GM06990 (cell line): Measurements from ENCODE around the gene QRFPR.

Experiments used
- DNase-seq: peaks from one replicate; pipeline ENCODE4 v3.0.0-alpha.2; 2011; ENCODE audit not compliant: insufficient read length; ENCODE audit errors: extremely low read depth
- H3K27me3 ChIP-seq: replicated peaks from 2 replicates; pipeline ENCODE4 v1.6.0; 2011; ENCODE audit warnings: low read length; ENCODE audit not compliant: control insufficient read depth, insufficient read depth
- H3K36me3 ChIP-seq: 2 replicates; pipeline ENCODE4 v1.5.1; 2011; ENCODE audit warnings: low read length; ENCODE audit not compliant: control insufficient read depth, insufficient read depth
- H3K4me3 ChIP-seq: replicated peaks from 2 replicates; pipeline ENCODE4 v1.5.1; 2011; ENCODE audit warnings: low read depth, mild to moderate bottlenecking, control low read depth, low read length
- TF ChIP-seq, protein P1 (sequence below): IDR thresholded peaks from 2 replicates; pipeline ENCODE4 v1.5.1; 2011; ENCODE audit warnings: low read length, control low read depth, mild to moderate bottlenecking, inconsistent platforms; ENCODE audit not compliant: insufficient read depth, poor library complexity, severe bottlenecking

Gene QRFPR

GRCh38 chr4:121397941-121398601, 17.3 kb upstream of the QRFPR start:
- H3K27me3 ChIP-seq: no peaks in the 10 kb centered on the region
- no peaks in the 10 kb centered on the region for H3K36me3 ChIP-seq
- no peak overlapping the region for H3K4me3 ChIP-seq
- TF ChIP-seq, protein P1, sequence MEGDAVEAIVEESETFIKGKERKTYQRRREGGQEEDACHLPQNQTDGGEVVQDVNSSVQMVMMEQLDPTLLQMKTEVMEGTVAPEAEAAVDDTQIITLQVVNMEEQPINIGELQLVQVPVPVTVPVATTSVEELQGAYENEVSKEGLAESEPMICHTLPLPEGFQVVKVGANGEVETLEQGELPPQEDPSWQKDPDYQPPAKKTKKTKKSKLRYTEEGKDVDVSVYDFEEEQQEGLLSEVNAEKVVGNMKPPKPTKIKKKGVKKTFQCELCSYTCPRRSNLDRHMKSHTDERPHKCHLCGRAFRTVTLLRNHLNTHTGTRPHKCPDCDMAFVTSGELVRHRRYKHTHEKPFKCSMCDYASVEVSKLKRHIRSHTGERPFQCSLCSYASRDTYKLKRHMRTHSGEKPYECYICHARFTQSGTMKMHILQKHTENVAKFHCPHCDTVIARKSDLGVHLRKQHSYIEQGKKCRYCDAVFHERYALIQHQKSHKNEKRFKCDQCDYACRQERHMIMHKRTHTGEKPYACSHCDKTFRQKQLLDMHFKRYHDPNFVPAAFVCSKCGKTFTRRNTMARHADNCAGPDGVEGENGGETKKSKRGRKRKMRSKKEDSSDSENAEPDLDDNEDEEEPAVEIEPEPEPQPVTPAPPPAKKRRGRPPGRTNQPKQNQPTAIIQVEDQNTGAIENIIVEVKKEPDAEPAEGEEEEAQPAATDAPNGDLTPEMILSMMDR: no peak
- no peak for DNase-seq

DNA sequence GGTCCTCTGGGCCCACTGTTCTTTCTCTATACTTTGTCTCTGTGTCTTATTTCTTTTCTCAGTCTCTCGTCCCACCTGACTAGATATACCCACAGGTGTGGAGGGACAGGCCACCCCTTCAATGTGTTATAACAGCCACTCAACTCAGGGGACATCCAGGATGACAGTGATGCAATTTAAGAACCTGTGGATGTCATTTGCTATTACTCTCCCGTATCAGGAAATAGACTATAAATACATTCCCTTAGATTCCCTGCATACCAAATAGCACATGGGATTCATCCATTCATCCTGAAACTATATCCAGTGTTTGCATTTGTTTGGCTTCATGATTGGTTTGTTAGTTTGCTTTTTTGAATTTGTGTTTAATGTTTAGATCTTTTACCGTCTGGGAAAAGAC, 16.6 kb upstream of the QRFPR start:
- Histone ChIP-seq H3K27me3 (no peaks in the 10 kb centered on the region), H3K4me3 (no peak overlapping the region), H3K36me3 (no peaks in the 10 kb centered on the region)
- TF ChIP-seq, protein P1: no peak
- DNase-seq: no peak

DNA sequence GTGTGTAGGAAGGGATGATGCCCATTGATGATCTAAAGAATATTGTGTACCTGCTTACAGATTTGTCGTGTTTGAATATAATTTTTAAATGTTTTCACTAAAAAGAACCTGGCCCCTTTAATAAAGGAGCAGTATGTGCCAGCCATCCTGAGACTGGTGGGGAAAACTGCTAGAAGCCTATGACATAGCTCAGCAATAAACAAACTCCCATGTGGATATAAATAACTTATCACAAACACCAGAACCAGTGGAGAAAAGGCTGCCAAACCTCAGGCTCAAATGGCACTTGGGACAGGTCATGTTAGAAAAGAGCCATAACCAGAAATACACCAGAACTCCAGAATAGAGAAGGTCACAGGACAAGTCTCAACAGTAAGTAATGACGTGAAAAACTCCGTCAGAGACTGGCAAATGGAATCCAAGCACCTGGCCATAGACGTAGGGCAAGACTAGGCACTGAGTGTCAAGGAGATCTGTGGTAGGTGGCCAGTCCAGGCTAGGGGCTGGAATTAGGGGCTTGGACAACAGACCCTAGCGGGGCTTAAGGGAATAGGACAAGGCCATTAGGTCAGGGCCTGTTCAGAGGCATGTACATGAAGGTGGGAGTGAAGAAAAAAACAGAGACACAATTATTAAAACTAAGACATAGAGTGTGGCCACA, 11.7 kb upstream of the QRFPR start:
- TF ChIP-seq, protein P1: no peak
- DNase-seq: no peak

GRCh38 chr4:121390335-121390734, 9.5 kb upstream of the QRFPR start:
- no peaks in the 10 kb centered on the region for H3K27me3 ChIP-seq
- H3K4me3 ChIP-seq: no peak overlapping the region
- TF ChIP-seq, protein P1: no peak
- no peak for DNase-seq
- no peaks in the 10 kb centered on the region for H3K36me3 ChIP-seq

More for the DNA sequence above, 11.7 kb upstream of the QRFPR start:
- Histone ChIP-seq H3K27me3 (no peaks in the 10 kb centered on the region), H3K4me3 (no peak overlapping the region), H3K36me3 (no peaks in the 10 kb centered on the region)

- Histone ChIP-seq H3K27me3 (no peaks in the 10 kb centered on the region), H3K36me3 (no peaks in the 10 kb centered on the region), H3K4me3 (no peak overlapping the region)
- DNase-seq: no peak
- TF ChIP-seq, protein P1: no peak
Observed at GRCh38 chr4:121379276-121379675, 1.5 kb downstream of the QRFPR start.
